GM23338 (cell line): Measurements from ENCODE around the gene TRDN. TPM values are rescaled to one million over a fixed set of nuclear protein-coding genes. Genes with fewer than 3 reads are reported as not detected.

Source experiments
- ATAC-seq: fragments of 200-7000 bp; cut with Tn5 transposase; 3 replicates; pipeline ENCODE4 v1.9.1; 2020
- DNase-seq: peaks from one replicate; pipeline ENCODE4 v3.0.0-alpha.2; 2015; ENCODE audit warnings: low spot score
- H2AFZ ChIP-seq: fragments of 200-600 bp; sonication (generic); 2 replicates; pipeline ENCODE4 v1.8.0; 2016; ENCODE audit warnings: antibody characterized with exemption, mild to moderate bottlenecking, moderate library complexity
- H3F3A ChIP-seq: fragments of 200-600 bp; sonication (generic); replicated peaks from 2 replicates; pipeline ENCODE4 v1.8.0; 2017; ENCODE audit warnings: antibody characterized with exemption, mixed run types, low read depth
- H3K27ac ChIP-seq: fragments of 200-600 bp; sonication (generic); 2 replicates; pipeline ENCODE4 v1.6.1; 2016; ENCODE audit warnings: low read depth
- H3K27me3 ChIP-seq: fragments of 200-600 bp; sonication (generic); 2 replicates; pipeline ENCODE4 v1.8.0; 2016; ENCODE audit warnings: mild to moderate bottlenecking, mixed run types, moderate library complexity; ENCODE audit not compliant: insufficient read depth
- H3K36me3 ChIP-seq: fragments of 200-600 bp; sonication (generic); 2 replicates; pipeline ENCODE4 v1.8.0; 2016; ENCODE audit warnings: mild to moderate bottlenecking; ENCODE audit not compliant: insufficient read depth
- H3K4me1 ChIP-seq: fragments of 200-600 bp; sonication (generic); 2 replicates; pipeline ENCODE4 v1.8.0; 2016; ENCODE audit warnings: mild to moderate bottlenecking, moderate library complexity; ENCODE audit not compliant: insufficient read depth
- H3K4me2 ChIP-seq: fragments of 200-600 bp; sonication (generic); 2 replicates; pipeline ENCODE4 v1.7.1; 2017; ENCODE audit warnings: mixed run types
- H3K4me3 ChIP-seq: fragments of 200-600 bp; sonication (generic); 2 replicates; pipeline ENCODE4 v1.6.1; 2016; ENCODE audit warnings: mixed run types
- H3K79me2 ChIP-seq: fragments of 200-600 bp; sonication (generic); replicated peaks from 2 replicates; pipeline ENCODE4 v1.8.0; 2017; ENCODE audit warnings: mild to moderate bottlenecking; ENCODE audit not compliant: insufficient read depth
- H3K9me2 ChIP-seq: fragments of 200-600 bp; sonication (generic); 2 replicates; pipeline ENCODE4 v1.8.0; 2017; ENCODE audit not compliant: insufficient read depth
- H4K20me1 ChIP-seq: fragments of 200-600 bp; sonication (generic); replicated peaks from 2 replicates; pipeline ENCODE4 v1.8.0; 2017; ENCODE audit warnings: mild to moderate bottlenecking; ENCODE audit not compliant: insufficient read depth
- H3K27ac Mint-ChIP-seq: 2 replicates; pipeline ENCODE4 v1.8.0; 2020; ENCODE audit warnings: inconsistent platforms, mild to moderate bottlenecking, moderate library complexity, mixed read lengths
- H3K27me3 Mint-ChIP-seq: 3 replicates; pipeline ENCODE4 v1.8.0; 2022; ENCODE audit warnings: low read depth, mild to moderate bottlenecking, moderate library complexity, mixed read lengths, inconsistent platforms; ENCODE audit not compliant: insufficient read depth, poor library complexity
- H3K36me3 Mint-ChIP-seq: 3 replicates; pipeline ENCODE4 v1.8.0; 2021; ENCODE audit warnings: low read depth, mild to moderate bottlenecking, inconsistent platforms, moderate library complexity, mixed read lengths
- H3K4me1 Mint-ChIP-seq: 3 replicates; pipeline ENCODE4 v1.8.0; 2020; ENCODE audit warnings: mild to moderate bottlenecking, inconsistent platforms, mixed read lengths
- H3K4me3 Mint-ChIP-seq: 3 replicates; pipeline ENCODE4 v1.8.0; 2021; ENCODE audit warnings: moderate library complexity, mild to moderate bottlenecking, inconsistent platforms, mixed read lengths
- H3K9me3 Mint-ChIP-seq: 3 replicates; pipeline ENCODE4 v1.8.0; 2020; ENCODE audit warnings: moderate library complexity, mild to moderate bottlenecking, inconsistent platforms, mixed read lengths
- CREB1 ChIP-seq: fragments of 250-450 bp; sonication (Bioruptor Pico); IDR thresholded peaks from 2 replicates; pipeline ENCODE4 v1.5.0; 2020; ENCODE audit warnings: low read depth, mild to moderate bottlenecking, moderate library complexity
- EZH2 ChIP-seq: fragments of 200-600 bp; sonication (generic); IDR thresholded peaks from one replicate; pipeline ENCODE4 v1.8.0; 2017; ENCODE audit warnings: antibody characterized with exemption, mild to moderate bottlenecking, low read depth; ENCODE audit not compliant: unreplicated experiment
- EZH2phosphoT487 ChIP-seq: fragments of 200-600 bp; sonication (generic); IDR thresholded peaks from one replicate; pipeline ENCODE4 v1.8.1; 2018; ENCODE audit warnings: antibody characterized with exemption; ENCODE audit not compliant: unreplicated experiment
- JUNB ChIP-seq: IDR thresholded peaks from one replicate; pipeline ENCODE4 v1.6.1; 2016; ENCODE audit warnings: antibody characterized with exemption; ENCODE audit not compliant: unreplicated experiment
- NANOG ChIP-seq: IDR thresholded peaks from 2 replicates; pipeline ENCODE4 v1.6.1; 2016; ENCODE audit warnings: antibody characterized with exemption, borderline replicate concordance
- POLR2AphosphoS5 ChIP-seq: IDR thresholded peaks from 2 replicates; pipeline ENCODE4 v1.6.1; 2016; ENCODE audit warnings: antibody characterized with exemption, low read depth
- STAT1 ChIP-seq: IDR thresholded peaks from one replicate; pipeline ENCODE4 v1.6.1; 2016; ENCODE audit warnings: antibody characterized with exemption; ENCODE audit not compliant: unreplicated experiment
- ZNF114 ChIP-seq: fragments of 250-450 bp; sonication (Bioruptor Pico); IDR thresholded peaks from 2 replicates; pipeline ENCODE4 v1.5.0; 2020; ENCODE audit warnings: mild to moderate bottlenecking, moderate library complexity
- polyA plus RNA-seq: library from polyadenylated mRNA; unstranded; fragments of >200 nt; fragmentation: Nextera tagmentation; extraction: Ambion mirVana; gene quantifications from 2 replicates; pipeline ENCODE4 v1.2.1, GENCODE V29; 2016
- total RNA-seq: library from RNA; depleted of rRNA; stranded (reverse); fragments of >200 nt; shearing (Covaris generic); gene quantifications from 2 replicates; pipeline ENCODE4 v1.2.3, GENCODE V29; 2014
- TF ChIP-seq, protein P1 (sequence below): fragments of 250-450 bp; sonication (Bioruptor Pico); IDR thresholded peaks from 2 replicates; pipeline ENCODE4 v1.5.0; 2020; ENCODE audit warnings: mild to moderate bottlenecking, moderate library complexity
- TF ChIP-seq, protein P2 (sequence below): IDR thresholded peaks from one replicate; pipeline ENCODE4 v1.6.1; 2018; ENCODE audit warnings: antibody characterized with exemption; ENCODE audit not compliant: unreplicated experiment
- TF ChIP-seq, protein P3 (sequence below), 2 experiments: fragments of 200-600 bp in 1 of 2; sonication (generic) in 1 of 2; conservative IDR thresholded peaks; 2 replicates each; pipeline versions ENCODE4 v1.5.1 to v1.6.1; 2016 to 2017; ENCODE audit warnings: antibody characterized with exemption in 2 of 2, low read depth in 2 of 2, mild to moderate bottlenecking in 2 of 2, moderate library complexity in 1 of 2
- TF ChIP-seq, protein P4 (sequence below): IDR thresholded peaks from 2 replicates; pipeline ENCODE4 v1.6.1; 2016; ENCODE audit warnings: antibody characterized with exemption

Gene TRDN
- total and polyA plus RNA-seq, 2 experiments from 2014 or later = 35.5 to 137 TPM

DNA sequence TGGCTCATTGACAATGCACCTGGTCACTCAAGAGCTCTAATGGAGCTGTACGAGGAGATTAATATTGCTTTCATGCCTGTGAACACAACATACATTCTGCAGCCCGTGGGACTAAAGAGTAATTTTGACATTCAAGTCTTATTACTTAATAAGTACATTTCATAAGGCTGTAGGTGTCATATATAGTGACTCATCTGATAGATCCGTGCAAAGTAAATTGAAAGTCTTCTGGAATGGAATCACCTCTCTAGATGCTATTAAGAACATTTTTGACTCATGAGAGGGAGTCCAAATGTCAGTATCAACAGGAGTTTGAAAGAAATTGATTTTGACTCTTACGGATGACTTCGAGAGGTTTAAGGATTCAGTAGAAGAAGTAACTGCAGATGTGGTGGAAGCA lies 372.8 kb downstream of the TRDN start:
- H3K27ac Mint-ChIP-seq = no peak overlapping the region
- no peak overlapping the region for H2AFZ ChIP-seq
- H3K4me1 ChIP-seq = no peaks in the 10 kb centered on the region
- peaks cover 3% of the 10 kb centered on the region; the same call in 1 of the 3 replicates for H3K4me1 Mint-ChIP-seq
- H3K4me3 ChIP-seq = no peak overlapping the region
- H3K9me3 Mint-ChIP-seq = no peaks in the 10 kb centered on the region
- no peaks in the 10 kb centered on the region for H3K36me3 ChIP-seq
- no peak for TF ChIP-seq EZH2
- TF ChIP-seq POLR2AphosphoS5 = no peak
- TF ChIP-seq, protein P1, sequence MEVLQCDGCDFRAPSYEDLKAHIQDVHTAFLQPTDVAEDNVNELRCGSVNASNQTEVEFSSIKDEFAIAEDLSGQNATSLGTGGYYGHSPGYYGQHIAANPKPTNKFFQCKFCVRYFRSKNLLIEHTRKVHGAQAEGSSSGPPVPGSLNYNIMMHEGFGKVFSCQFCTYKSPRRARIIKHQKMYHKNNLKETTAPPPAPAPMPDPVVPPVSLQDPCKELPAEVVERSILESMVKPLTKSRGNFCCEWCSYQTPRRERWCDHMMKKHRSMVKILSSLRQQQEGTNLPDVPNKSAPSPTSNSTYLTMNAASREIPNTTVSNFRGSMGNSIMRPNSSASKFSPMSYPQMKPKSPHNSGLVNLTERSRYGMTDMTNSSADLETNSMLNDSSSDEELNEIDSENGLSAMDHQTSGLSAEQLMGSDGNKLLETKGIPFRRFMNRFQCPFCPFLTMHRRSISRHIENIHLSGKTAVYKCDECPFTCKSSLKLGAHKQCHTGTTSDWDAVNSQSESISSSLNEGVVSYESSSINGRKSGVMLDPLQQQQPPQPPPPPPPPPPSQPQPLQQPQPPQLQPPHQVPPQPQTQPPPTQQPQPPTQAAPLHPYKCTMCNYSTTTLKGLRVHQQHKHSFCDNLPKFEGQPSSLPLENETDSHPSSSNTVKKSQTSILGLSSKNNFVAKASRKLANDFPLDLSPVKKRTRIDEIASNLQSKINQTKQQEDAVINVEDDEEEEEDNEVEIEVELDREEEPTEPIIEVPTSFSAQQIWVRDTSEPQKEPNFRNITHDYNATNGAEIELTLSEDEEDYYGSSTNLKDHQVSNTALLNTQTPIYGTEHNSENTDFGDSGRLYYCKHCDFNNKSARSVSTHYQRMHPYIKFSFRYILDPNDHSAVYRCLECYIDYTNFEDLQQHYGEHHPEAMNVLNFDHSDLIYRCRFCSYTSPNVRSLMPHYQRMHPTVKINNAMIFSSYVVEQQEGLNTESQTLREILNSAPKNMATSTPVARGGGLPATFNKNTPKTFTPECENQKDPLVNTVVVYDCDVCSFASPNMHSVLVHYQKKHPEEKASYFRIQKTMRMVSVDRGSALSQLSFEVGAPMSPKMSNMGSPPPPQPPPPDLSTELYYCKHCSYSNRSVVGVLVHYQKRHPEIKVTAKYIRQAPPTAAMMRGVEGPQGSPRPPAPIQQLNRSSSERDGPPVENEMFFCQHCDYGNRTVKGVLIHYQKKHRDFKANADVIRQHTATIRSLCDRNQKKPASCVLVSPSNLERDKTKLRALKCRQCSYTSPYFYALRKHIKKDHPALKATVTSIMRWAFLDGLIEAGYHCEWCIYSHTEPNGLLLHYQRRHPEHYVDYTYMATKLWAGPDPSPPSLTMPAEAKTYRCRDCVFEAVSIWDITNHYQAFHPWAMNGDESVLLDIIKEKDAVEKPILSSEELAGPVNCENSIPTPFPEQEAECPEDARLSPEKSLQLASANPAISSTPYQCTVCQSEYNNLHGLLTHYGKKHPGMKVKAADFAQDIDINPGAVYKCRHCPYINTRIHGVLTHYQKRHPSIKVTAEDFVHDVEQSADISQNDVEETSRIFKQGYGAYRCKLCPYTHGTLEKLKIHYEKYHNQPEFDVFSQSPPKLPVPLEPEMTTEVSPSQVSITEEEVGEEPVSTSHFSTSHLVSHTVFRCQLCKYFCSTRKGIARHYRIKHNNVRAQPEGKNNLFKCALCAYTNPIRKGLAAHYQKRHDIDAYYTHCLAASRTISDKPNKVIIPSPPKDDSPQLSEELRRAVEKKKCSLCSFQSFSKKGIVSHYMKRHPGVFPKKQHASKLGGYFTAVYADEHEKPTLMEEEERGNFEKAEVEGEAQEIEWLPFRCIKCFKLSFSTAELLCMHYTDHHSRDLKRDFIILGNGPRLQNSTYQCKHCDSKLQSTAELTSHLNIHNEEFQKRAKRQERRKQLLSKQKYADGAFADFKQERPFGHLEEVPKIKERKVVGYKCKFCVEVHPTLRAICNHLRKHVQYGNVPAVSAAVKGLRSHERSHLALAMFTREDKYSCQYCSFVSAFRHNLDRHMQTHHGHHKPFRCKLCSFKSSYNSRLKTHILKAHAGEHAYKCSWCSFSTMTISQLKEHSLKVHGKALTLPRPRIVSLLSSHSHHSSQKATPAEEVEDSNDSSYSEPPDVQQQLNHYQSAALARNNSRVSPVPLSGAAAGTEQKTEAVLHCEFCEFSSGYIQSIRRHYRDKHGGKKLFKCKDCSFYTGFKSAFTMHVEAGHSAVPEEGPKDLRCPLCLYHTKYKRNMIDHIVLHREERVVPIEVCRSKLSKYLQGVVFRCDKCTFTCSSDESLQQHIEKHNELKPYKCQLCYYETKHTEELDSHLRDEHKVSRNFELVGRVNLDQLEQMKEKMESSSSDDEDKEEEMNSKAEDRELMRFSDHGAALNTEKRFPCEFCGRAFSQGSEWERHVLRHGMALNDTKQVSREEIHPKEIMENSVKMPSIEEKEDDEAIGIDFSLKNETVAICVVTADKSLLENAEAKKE = no peak
- TF ChIP-seq EZH2phosphoT487 = no peak
- TF ChIP-seq STAT1 = no peak
- no peak for TF ChIP-seq NANOG
- TF ChIP-seq, protein P2, sequence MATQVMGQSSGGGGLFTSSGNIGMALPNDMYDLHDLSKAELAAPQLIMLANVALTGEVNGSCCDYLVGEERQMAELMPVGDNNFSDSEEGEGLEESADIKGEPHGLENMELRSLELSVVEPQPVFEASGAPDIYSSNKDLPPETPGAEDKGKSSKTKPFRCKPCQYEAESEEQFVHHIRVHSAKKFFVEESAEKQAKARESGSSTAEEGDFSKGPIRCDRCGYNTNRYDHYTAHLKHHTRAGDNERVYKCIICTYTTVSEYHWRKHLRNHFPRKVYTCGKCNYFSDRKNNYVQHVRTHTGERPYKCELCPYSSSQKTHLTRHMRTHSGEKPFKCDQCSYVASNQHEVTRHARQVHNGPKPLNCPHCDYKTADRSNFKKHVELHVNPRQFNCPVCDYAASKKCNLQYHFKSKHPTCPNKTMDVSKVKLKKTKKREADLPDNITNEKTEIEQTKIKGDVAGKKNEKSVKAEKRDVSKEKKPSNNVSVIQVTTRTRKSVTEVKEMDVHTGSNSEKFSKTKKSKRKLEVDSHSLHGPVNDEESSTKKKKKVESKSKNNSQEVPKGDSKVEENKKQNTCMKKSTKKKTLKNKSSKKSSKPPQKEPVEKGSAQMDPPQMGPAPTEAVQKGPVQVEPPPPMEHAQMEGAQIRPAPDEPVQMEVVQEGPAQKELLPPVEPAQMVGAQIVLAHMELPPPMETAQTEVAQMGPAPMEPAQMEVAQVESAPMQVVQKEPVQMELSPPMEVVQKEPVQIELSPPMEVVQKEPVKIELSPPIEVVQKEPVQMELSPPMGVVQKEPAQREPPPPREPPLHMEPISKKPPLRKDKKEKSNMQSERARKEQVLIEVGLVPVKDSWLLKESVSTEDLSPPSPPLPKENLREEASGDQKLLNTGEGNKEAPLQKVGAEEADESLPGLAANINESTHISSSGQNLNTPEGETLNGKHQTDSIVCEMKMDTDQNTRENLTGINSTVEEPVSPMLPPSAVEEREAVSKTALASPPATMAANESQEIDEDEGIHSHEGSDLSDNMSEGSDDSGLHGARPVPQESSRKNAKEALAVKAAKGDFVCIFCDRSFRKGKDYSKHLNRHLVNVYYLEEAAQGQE = no peak
- no peak for TF ChIP-seq ZNF114 (CRISPR knock-in tag)
- TF ChIP-seq JUNB = no peak
- TF ChIP-seq, protein P3, sequence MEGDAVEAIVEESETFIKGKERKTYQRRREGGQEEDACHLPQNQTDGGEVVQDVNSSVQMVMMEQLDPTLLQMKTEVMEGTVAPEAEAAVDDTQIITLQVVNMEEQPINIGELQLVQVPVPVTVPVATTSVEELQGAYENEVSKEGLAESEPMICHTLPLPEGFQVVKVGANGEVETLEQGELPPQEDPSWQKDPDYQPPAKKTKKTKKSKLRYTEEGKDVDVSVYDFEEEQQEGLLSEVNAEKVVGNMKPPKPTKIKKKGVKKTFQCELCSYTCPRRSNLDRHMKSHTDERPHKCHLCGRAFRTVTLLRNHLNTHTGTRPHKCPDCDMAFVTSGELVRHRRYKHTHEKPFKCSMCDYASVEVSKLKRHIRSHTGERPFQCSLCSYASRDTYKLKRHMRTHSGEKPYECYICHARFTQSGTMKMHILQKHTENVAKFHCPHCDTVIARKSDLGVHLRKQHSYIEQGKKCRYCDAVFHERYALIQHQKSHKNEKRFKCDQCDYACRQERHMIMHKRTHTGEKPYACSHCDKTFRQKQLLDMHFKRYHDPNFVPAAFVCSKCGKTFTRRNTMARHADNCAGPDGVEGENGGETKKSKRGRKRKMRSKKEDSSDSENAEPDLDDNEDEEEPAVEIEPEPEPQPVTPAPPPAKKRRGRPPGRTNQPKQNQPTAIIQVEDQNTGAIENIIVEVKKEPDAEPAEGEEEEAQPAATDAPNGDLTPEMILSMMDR (conservative IDR thresholded peaks at IDR 0.05; ENCODE audit: low read depth in 2 of 2) = no peak
- TF ChIP-seq, protein P4, sequence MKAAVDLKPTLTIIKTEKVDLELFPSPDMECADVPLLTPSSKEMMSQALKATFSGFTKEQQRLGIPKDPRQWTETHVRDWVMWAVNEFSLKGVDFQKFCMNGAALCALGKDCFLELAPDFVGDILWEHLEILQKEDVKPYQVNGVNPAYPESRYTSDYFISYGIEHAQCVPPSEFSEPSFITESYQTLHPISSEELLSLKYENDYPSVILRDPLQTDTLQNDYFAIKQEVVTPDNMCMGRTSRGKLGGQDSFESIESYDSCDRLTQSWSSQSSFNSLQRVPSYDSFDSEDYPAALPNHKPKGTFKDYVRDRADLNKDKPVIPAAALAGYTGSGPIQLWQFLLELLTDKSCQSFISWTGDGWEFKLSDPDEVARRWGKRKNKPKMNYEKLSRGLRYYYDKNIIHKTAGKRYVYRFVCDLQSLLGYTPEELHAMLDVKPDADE = no peak
- TF ChIP-seq CREB1 (CRISPR knock-in tag) = no peak
- no peaks in the 10 kb centered on the region for H3K27me3 Mint-ChIP-seq
- no peaks in the 10 kb centered on the region for H3K79me2 ChIP-seq
- H3K4me2 ChIP-seq = no peak overlapping the region
- H3F3A ChIP-seq = no peaks in the 10 kb centered on the region
- DNase-seq = no peak
- H3K27ac ChIP-seq = no peak overlapping the region
- no peaks in the 10 kb centered on the region for H3K27me3 ChIP-seq
- H3K4me3 Mint-ChIP-seq = no peak overlapping the region
- no peaks in the 10 kb centered on the region for H3K36me3 Mint-ChIP-seq
- H3K9me2 ChIP-seq = no peaks in the 10 kb centered on the region
- H4K20me1 ChIP-seq = no peaks in the 10 kb centered on the region
- ATAC-seq = no peak
